IPS-18a (cell line): ENCODE results near the gene MAML3.

Source experiments
- H3K27ac ChIP-seq: one replicate; pipeline ENCODE4 v1.5.1; 2013; ENCODE audit warnings: low read length
- H3K27me3 ChIP-seq: one replicate; pipeline ENCODE4 v1.6.1; 2013; ENCODE audit warnings: mild to moderate bottlenecking, low read length; ENCODE audit not compliant: control insufficient read depth, insufficient read depth
- H3K36me3 ChIP-seq: one replicate; pipeline ENCODE4 v1.6.1; 2013; ENCODE audit warnings: low read depth, low read length; ENCODE audit not compliant: control insufficient read depth
- H3K4me1 ChIP-seq: one replicate; pipeline ENCODE4 v1.6.1; 2013; ENCODE audit warnings: low read depth, low read length; ENCODE audit not compliant: control insufficient read depth
- H3K4me3 ChIP-seq: one replicate; pipeline ENCODE4 v1.5.1; 2013; ENCODE audit warnings: low read length
- H3K9ac ChIP-seq: one replicate; pipeline ENCODE4 v1.6.1; 2013; ENCODE audit warnings: mild to moderate bottlenecking, low read length, moderate library complexity
- H3K9me3 ChIP-seq: one replicate; pipeline ENCODE4 v1.6.1; 2013; ENCODE audit warnings: low read depth, low read length; ENCODE audit not compliant: control insufficient read depth

The MAML3 gene

GRCh38 chr4:139817657-139818452, 336.1 kb downstream of the MAML3 start:
- Histone ChIP-seq H3K9me3 (no peaks in the 10 kb centered on the region), H3K27me3 (no peaks in the 10 kb centered on the region), H3K27ac (no peak overlapping the region), H3K4me3 (no peak overlapping the region), H3K36me3 (no peaks in the 10 kb centered on the region), H3K4me1 (peaks cover 30% of the 10 kb centered on the region), H3K9ac (no peak overlapping the region)

GRCh38 chr4:139816856-139817255, 337.1 kb downstream of the MAML3 start:
- Histone ChIP-seq H3K27ac (peak overlapping the region; percentile 78), H3K9ac (peak overlapping the region; percentile 85), H3K36me3 (no peaks in the 10 kb centered on the region), H3K9me3 (no peaks in the 10 kb centered on the region), H3K27me3 (no peaks in the 10 kb centered on the region), H3K4me3 (peak overlapping the region; percentile 57), H3K4me1 (peaks cover 30% of the 10 kb centered on the region)

- Histone ChIP-seq H3K27ac (peak overlapping the region; percentile 78), H3K4me1 (peaks cover 30% of the 10 kb centered on the region), H3K4me3 (peak overlapping the region; percentile 57), H3K36me3 (no peaks in the 10 kb centered on the region), H3K9me3 (no peaks in the 10 kb centered on the region), H3K9ac (peak overlapping the region; percentile 85), H3K27me3 (no peaks in the 10 kb centered on the region)
Measured at GRCh38 chr4:139815778-139816601, 338.0 kb downstream of the MAML3 start.

DNA sequence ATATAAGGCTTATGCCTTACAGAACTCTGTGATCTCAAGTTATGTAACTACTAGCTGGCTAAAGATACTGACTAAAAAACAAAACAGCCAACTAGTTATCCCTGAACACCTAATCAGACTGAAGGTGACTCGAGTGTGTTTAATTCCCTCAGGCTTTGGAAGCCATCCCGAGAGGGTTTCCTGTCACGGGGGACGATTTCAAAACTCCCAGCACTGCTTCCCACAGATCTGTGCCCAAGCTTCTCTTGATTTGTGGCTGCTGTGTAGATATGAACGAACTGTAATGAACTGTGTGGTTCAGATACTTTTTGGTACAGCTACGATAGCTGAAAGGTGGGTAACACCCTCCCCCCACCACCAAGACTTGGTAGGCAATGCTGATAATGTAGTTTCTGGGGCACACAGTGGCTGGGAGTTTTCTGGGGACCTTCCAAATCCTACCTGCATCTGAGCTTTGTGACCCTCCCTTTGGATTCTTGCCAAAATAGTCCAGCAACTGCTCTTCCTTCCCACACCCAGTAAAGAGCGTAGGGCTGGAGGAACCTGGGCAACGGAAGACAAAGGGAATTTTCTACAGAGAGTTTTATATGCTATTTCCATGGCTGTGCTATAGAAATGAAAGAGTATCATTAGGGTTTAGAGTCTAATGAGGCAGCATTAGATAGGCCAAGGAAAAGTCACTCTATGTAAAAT, 339.5 kb downstream of the MAML3 start:
- Histone ChIP-seq H3K4me3 (no peak overlapping the region), H3K4me1 (peaks cover 30% of the 10 kb centered on the region), H3K36me3 (no peaks in the 10 kb centered on the region), H3K9ac (no peak overlapping the region), H3K9me3 (no peaks in the 10 kb centered on the region), H3K27ac (no peak overlapping the region), H3K27me3 (no peaks in the 10 kb centered on the region)

GRCh38 chr4:139813881-139814280, 340.1 kb downstream of the MAML3 start:
- Histone ChIP-seq H3K27me3 (no peaks in the 10 kb centered on the region), H3K9ac (no peak overlapping the region), H3K36me3 (no peaks in the 10 kb centered on the region), H3K4me3 (no peak overlapping the region), H3K9me3 (no peaks in the 10 kb centered on the region), H3K4me1 (peaks cover 30% of the 10 kb centered on the region), H3K27ac (no peak overlapping the region)

- Histone ChIP-seq H3K27me3 (no peaks in the 10 kb centered on the region), H3K36me3 (no peaks in the 10 kb centered on the region), H3K4me1 (peaks cover 21% of the 10 kb centered on the region), H3K27ac (no peak overlapping the region), H3K9ac (no peak overlapping the region), H3K4me3 (no peak overlapping the region), H3K9me3 (no peaks in the 10 kb centered on the region)
Measured at GRCh38 chr4:139810710-139811109, 343.3 kb downstream of the MAML3 start.

GRCh38 chr4:139809757-139810140, 344.2 kb downstream of the MAML3 start:
- H3K4me3 ChIP-seq, result no peak overlapping the region
- H3K36me3 ChIP-seq, result no peaks in the 10 kb centered on the region
- no peak overlapping the region for H3K9ac ChIP-seq
- no peaks in the 10 kb centered on the region for H3K9me3 ChIP-seq
- no peaks in the 10 kb centered on the region for H3K27me3 ChIP-seq
- H3K4me1 ChIP-seq, result peaks cover 12% of the 10 kb centered on the region
- no peak overlapping the region for H3K27ac ChIP-seq

DNA sequence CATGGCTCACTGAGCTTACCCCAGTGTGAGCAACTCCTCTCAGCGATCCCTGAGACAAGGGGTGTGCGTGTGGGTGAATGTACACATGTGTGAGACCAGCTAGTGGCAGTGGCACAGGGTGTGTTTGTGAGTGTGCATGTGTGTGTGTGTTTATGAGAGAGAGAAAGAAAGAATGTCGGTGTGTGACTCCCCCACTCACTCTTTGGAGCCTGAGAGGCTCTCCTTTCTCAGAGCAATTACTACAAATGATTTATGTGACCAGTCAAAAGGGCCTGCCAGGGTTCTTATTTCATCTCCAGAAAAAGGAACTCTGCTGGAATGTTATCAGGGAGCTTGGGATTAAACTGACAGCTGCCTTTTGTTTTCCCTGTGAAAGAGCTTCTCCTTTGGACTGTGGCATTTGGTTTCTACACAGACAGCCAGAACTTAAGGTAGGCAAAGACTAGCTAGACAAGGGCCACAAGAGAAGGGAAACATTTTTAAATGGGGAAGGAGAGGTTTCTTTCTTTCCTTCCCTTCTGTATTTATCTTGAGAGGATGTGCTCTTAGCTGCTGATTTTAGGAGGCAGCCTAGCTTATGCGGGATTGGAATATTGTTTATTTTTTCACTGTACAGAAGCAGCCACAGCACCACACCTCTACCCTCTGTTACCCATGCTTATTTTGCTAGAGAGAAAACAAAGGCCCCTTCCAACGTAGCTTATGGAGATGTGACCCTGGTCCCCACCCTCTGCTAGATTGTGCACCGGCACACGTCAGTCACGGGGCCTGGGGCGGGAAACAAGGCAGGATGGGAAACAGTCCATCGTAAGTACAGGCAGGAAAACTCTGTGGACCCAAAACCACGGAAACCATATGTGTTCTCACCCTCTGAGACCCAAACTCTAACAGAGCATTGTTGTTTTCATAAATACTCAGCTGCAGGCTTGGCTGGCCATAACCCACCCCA, 344.9 kb downstream of the MAML3 start:
- Histone ChIP-seq H3K27me3 (no peaks in the 10 kb centered on the region), H3K9ac (no peak overlapping the region), H3K27ac (no peak overlapping the region), H3K9me3 (no peaks in the 10 kb centered on the region), H3K4me3 (no peak overlapping the region), H3K36me3 (no peaks in the 10 kb centered on the region), H3K4me1 (peaks cover 5% of the 10 kb centered on the region)

GRCh38 chr4:139808381-139808807, 345.6 kb downstream of the MAML3 start:
- Histone ChIP-seq H3K9me3 (no peaks in the 10 kb centered on the region), H3K36me3 (no peaks in the 10 kb centered on the region), H3K9ac (no peak overlapping the region), H3K4me3 (no peak overlapping the region), H3K27ac (no peak overlapping the region), H3K4me1 (peaks cover 4% of the 10 kb centered on the region), H3K27me3 (no peaks in the 10 kb centered on the region)

DNA sequence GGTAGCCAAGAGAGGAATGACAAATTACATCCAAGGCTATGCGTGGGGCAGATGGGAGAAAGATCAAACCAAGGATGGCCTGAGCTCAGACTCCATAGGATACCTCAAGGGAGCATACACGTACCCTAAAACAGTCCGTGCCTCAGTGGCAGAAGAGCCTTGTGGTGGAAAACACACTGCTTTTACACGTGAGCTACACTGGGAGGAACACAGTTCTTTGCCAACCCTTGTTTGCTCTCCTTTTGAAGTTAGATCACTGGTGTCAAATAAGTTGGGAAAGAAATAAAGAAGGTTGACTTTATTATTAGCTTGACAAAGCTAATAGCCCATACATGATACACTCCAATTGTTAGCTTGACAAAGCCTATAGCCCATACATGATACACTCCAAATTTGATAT, 346.5 kb downstream of the MAML3 start:
- Histone ChIP-seq H3K9ac (no peak overlapping the region), H3K36me3 (no peaks in the 10 kb centered on the region), H3K27me3 (no peaks in the 10 kb centered on the region), H3K9me3 (no peaks in the 10 kb centered on the region), H3K4me1 (peaks cover 4% of the 10 kb centered on the region), H3K27ac (no peak overlapping the region), H3K4me3 (no peak overlapping the region)
